Measurements from ENCODE around the gene SLC35F6. TPM values are rescaled to one million over a fixed set of nuclear protein-coding genes. Genes with fewer than 3 reads are reported as not detected.

SLC35F6 gene
- total and polyA plus RNA-seq, 9 of the 15 experiments (the other 6 are each of a cell fraction or from before 2014, with no cell fraction given), result 11.9 to 47.3 (median 22.5) TPM

- TF ChIP-seq, protein P1, sequence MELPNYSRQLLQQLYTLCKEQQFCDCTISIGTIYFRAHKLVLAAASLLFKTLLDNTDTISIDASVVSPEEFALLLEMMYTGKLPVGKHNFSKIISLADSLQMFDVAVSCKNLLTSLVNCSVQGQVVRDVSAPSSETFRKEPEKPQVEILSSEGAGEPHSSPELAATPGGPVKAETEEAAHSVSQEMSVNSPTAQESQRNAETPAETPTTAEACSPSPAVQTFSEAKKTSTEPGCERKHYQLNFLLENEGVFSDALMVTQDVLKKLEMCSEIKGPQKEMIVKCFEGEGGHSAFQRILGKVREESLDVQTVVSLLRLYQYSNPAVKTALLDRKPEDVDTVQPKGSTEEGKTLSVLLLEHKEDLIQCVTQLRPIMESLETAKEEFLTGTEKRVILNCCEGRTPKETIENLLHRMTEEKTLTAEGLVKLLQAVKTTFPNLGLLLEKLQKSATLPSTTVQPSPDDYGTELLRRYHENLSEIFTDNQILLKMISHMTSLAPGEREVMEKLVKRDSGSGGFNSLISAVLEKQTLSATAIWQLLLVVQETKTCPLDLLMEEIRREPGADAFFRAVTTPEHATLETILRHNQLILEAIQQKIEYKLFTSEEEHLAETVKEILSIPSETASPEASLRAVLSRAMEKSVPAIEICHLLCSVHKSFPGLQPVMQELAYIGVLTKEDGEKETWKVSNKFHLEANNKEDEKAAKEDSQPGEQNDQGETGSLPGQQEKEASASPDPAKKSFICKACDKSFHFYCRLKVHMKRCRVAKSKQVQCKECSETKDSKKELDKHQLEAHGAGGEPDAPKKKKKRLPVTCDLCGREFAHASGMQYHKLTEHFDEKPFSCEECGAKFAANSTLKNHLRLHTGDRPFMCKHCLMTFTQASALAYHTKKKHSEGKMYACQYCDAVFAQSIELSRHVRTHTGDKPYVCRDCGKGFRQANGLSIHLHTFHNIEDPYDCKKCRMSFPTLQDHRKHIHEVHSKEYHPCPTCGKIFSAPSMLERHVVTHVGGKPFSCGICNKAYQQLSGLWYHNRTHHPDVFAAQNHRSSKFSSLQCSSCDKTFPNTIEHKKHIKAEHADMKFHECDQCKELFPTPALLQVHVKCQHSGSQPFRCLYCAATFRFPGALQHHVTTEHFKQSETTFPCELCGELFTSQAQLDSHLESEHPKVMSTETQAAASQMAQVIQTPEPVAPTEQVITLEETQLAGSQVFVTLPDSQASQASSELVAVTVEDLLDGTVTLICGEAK (IDR thresholded peaks at IDR 0.05), result peak; percentile 63; the same call in 1 of the 2 replicates
- TF ChIP-seq, protein P1 (CRISPR knock-in tag; IDR thresholded peaks at IDR 0.05), result no peak
- TF ChIP-seq ZBTB9 (CRISPR knock-in tag; IDR thresholded peaks at IDR 0.05), result peak; percentile 98
- TF ChIP-seq MAZ (CRISPR knock-in tag; conservative IDR thresholded peaks at IDR 0.05 in 1 of 2, IDR thresholded peaks at IDR 0.05 in 1 of 2), result peak; percentile 79 to 87; a peak in 3 of 4 replicates
- peak; percentile 58 for TF ChIP-seq EGR1 (conservative IDR thresholded peaks at IDR 0.05)
- peak in 2 of 3 experiments; percentile 31 to 47 for TF ChIP-seq YY1 (IDR thresholded peaks at IDR 0.05; ENCODE audit: borderline replicate concordance in 1 of 3, control insufficient read depth in 1 of 3, extremely low read depth in 1 of 3, insufficient read depth in 3 of 3, insufficient read length in 1 of 3, insufficient replicate concordance in 2 of 3, low read depth in 1 of 3, low read length in 2 of 3)
- no peak for TF ChIP-seq ZNF3 (CRISPR knock-in tag; IDR thresholded peaks at IDR 0.05)
- peak in 1 of 2 experiments; percentile 56; a peak in 1 of 4 replicates for TF ChIP-seq FOXK2 (conservative IDR thresholded peaks at IDR 0.05 in 1 of 2, IDR thresholded peaks at IDR 0.05 in 1 of 2; ENCODE audit: low read depth in 2 of 2)
Measured at GRCh38 chr2:26764078-26764887, at the start of gene SLC35F6 (continued).

Data from K562 (cell line).